Caco-2 (cell line): Measurements from ENCODE around the gene PLXDC2. TPM values are rescaled to one million over a fixed set of nuclear protein-coding genes. Genes with fewer than 3 reads are reported as not detected.

Experiments used
- BruUV-seq: library from RNA; stranded (reverse); fragments of 400-500 nt; replicated peaks from 2 replicates; lab custom pipeline; 2021; lab: Mats Ljungman, UMichigan
- CTCF ChIA-PET: fragments of 300-600 bp; sonication (Branson Sonifier 250); formaldehyde crosslinking; loops from one replicate; lab custom pipeline; 2022; ENCODE audit warnings: antibody characterized with exemption; lab: Charles Lee
- POLR2A ChIA-PET: fragments of 300-600 bp; sonication (Branson Sonifier 250); formaldehyde crosslinking; loops from one replicate; lab custom pipeline; 2022; ENCODE audit warnings: antibody characterized with exemption; lab: Charles Lee
- DNase-seq, 2 experiments: peaks; one replicate each; pipeline versions ENCODE4 v3.0.0 to v3.0.0-alpha.2; 2020 to 2022
- H3K27me3 ChIP-seq: replicated peaks from 2 replicates; pipeline ENCODE4 v1.6.0; 2011; ENCODE audit warnings: low read length; ENCODE audit not compliant: control insufficient read depth, insufficient read depth
- H3K36me3 ChIP-seq: 2 replicates; pipeline ENCODE4 v1.5.1; 2011; ENCODE audit warnings: low read length; ENCODE audit not compliant: control insufficient read depth, insufficient read depth
- H3K4me1 ChIP-seq: fragments of 250-450 bp; sonication (Bioruptor Pico); 2 replicates; pipeline ENCODE4 v1.5.1; 2020; ENCODE audit warnings: mild to moderate bottlenecking
- H3K4me3 ChIP-seq: 2 replicates; pipeline ENCODE4 v1.5.1; 2011; ENCODE audit warnings: low read depth, mild to moderate bottlenecking, control low read depth, low read length
- H3K9me3 ChIP-seq: fragments of 250-450 bp; sonication (Bioruptor Pico); 2 replicates; pipeline ENCODE4 v1.5.1; 2020; ENCODE audit warnings: mild to moderate bottlenecking, moderate library complexity
- H3K27ac Mint-ChIP-seq: one replicate; pipeline ENCODE4 v1.8.0; 2022; ENCODE audit warnings: mixed read lengths; ENCODE audit not compliant: unreplicated experiment
- H3K27me3 Mint-ChIP-seq: one replicate; pipeline ENCODE4 v1.8.0; 2022; ENCODE audit warnings: mixed read lengths; ENCODE audit not compliant: insufficient read depth, unreplicated experiment
- H3K36me3 Mint-ChIP-seq: one replicate; pipeline ENCODE4 v1.8.0; 2022; ENCODE audit warnings: mild to moderate bottlenecking, mixed read lengths; ENCODE audit not compliant: insufficient read depth, unreplicated experiment
- H3K4me1 Mint-ChIP-seq: one replicate; pipeline ENCODE4 v1.8.0; 2022; ENCODE audit warnings: low read depth, mixed read lengths; ENCODE audit not compliant: unreplicated experiment
- H3K4me3 Mint-ChIP-seq: one replicate; pipeline ENCODE4 v1.8.0; 2022; ENCODE audit warnings: mild to moderate bottlenecking, moderate library complexity, mixed read lengths; ENCODE audit not compliant: unreplicated experiment
- H3K9me3 Mint-ChIP-seq: one replicate; pipeline ENCODE4 v1.8.0; 2022; ENCODE audit warnings: mixed read lengths; ENCODE audit not compliant: unreplicated experiment
- CTCF ChIP-seq, 2 experiments: fragments of 200-600 bp in 1 of 2; IDR thresholded peaks; 1 replicate in 1 of 2; 2 replicates in 1 of 2; pipeline versions ENCODE4 v1.5.1 to v1.8.0; 2011 to 2022; ENCODE audit warnings: antibody characterized with exemption in 1 of 2, control low read depth in 1 of 2, inconsistent platforms in 1 of 2, low read depth in 1 of 2, low read length in 1 of 2, mild to moderate bottlenecking in 1 of 2, moderate library complexity in 1 of 2; ENCODE audit not compliant: insufficient read depth in 1 of 2, severe bottlenecking in 1 of 2, unreplicated experiment in 1 of 2
- intact Hi-C: fragments of 100-400 bp; cut with micrococcal nuclease; formaldehyde crosslinking; loops from one replicate; pipeline ENCODE4 v1.10.0; 2022; ENCODE audit not compliant: unreplicated experiment
- total RNA-seq: library from RNA; stranded (reverse); gene quantifications from 2 replicates; pipeline ENCODE4 v1.2.3, GENCODE V29; 2022

PLXDC2 gene
- total RNA-seq, 1 experiment from 2014 or later: 0.54 TPM

GRCh38 chr10:20017961-20018360, 201.7 kb downstream of the PLXDC2 start:
- no peaks in the 10 kb centered on the region for H3K27me3 ChIP-seq
- H3K36me3 Mint-ChIP-seq: no peaks in the 10 kb centered on the region
- no peaks in the 10 kb centered on the region for H3K4me1 Mint-ChIP-seq
- H3K27me3 Mint-ChIP-seq: no peaks in the 10 kb centered on the region
- no peaks in the 10 kb centered on the region for H3K9me3 ChIP-seq
- POLR2A ChIA-PET: no interaction called here
- no peak for TF ChIP-seq CTCF (IDR thresholded peaks at IDR 0.05; ENCODE audit: insufficient read depth in 1 of 2, low read depth in 1 of 2, low read length in 1 of 2, severe bottlenecking in 1 of 2, unreplicated experiment in 1 of 2)
- intact Hi-C loops: no loop called here
- no peak overlapping the region for H3K4me3 ChIP-seq
- BruUV-seq: no TSS peak
- H3K4me1 ChIP-seq: no peaks in the 10 kb centered on the region
- no peaks in the 10 kb centered on the region for H3K36me3 ChIP-seq
- H3K27ac Mint-ChIP-seq: no peak overlapping the region
- H3K4me3 Mint-ChIP-seq: no peak overlapping the region
- no peaks in the 10 kb centered on the region for H3K9me3 Mint-ChIP-seq
- DNase-seq: no peak
- CTCF ChIA-PET: no interaction called here

GRCh38 chr10:20020677-20021076, 204.4 kb downstream of the PLXDC2 start:
- Mint-ChIP-seq H3K4me1 (no peaks in the 10 kb centered on the region), H3K36me3 (no peaks in the 10 kb centered on the region), H3K9me3 (no peaks in the 10 kb centered on the region), H3K4me3 (no peak overlapping the region), H3K27me3 (no peaks in the 10 kb centered on the region), H3K27ac (no peak overlapping the region)
- Histone ChIP-seq H3K4me3 (no peak overlapping the region), H3K4me1 (no peaks in the 10 kb centered on the region), H3K9me3 (no peaks in the 10 kb centered on the region), H3K36me3 (no peaks in the 10 kb centered on the region), H3K27me3 (no peaks in the 10 kb centered on the region)
- DNase-seq: no peak
- intact Hi-C loops: no loop called here
- ChIA-PET POLR2A (no interaction called here), CTCF (no interaction called here)
- no TSS peak for BruUV-seq
- TF ChIP-seq CTCF (IDR thresholded peaks at IDR 0.05; ENCODE audit: insufficient read depth in 1 of 2, low read depth in 1 of 2, low read length in 1 of 2, severe bottlenecking in 1 of 2, unreplicated experiment in 1 of 2): no peak

- no peaks in the 10 kb centered on the region for H3K36me3 ChIP-seq
- no peak for TF ChIP-seq CTCF (IDR thresholded peaks at IDR 0.05; ENCODE audit: insufficient read depth in 1 of 2, low read depth in 1 of 2, low read length in 1 of 2, severe bottlenecking in 1 of 2, unreplicated experiment in 1 of 2)
- ChIA-PET POLR2A (no interaction called here), CTCF (no interaction called here)
- Mint-ChIP-seq H3K4me3 (no peak overlapping the region), H3K27ac (no peak overlapping the region), H3K27me3 (no peaks in the 10 kb centered on the region), H3K4me1 (no peaks in the 10 kb centered on the region), H3K36me3 (no peaks in the 10 kb centered on the region), H3K9me3 (no peaks in the 10 kb centered on the region)
- BruUV-seq: no TSS peak
- H3K4me3 ChIP-seq: no peak overlapping the region
- intact Hi-C loops: no loop called here
- H3K4me1 ChIP-seq: no peaks in the 10 kb centered on the region
- H3K27me3 ChIP-seq: no peaks in the 10 kb centered on the region
- H3K9me3 ChIP-seq: no peaks in the 10 kb centered on the region
- no peak for DNase-seq
Measured at GRCh38 chr10:20029523-20029922, 213.3 kb downstream of the PLXDC2 start.
